Hepatocyte (in vitro differentiated cells): Measurements from ENCODE around the gene KLK1.

ENCODE experiments used
- EZH2 ChIP-seq: fragments of 200-600 bp; sonication (generic); IDR thresholded peaks from 2 replicates; pipeline ENCODE4 v1.6.1; 2016; ENCODE audit warnings: antibody characterized with exemption, mild to moderate bottlenecking, borderline replicate concordance
- EZH2phosphoT487 ChIP-seq: fragments of 200-600 bp; sonication (generic); IDR thresholded peaks from one replicate; pipeline ENCODE4 v1.6.1; 2018; ENCODE audit warnings: antibody characterized with exemption, mild to moderate bottlenecking, low read depth, moderate library complexity; ENCODE audit not compliant: unreplicated experiment, severe bottlenecking
- TF ChIP-seq, protein P1 (sequence below): fragments of 200-600 bp; sonication (generic); IDR thresholded peaks from 2 replicates; pipeline ENCODE4 v1.5.1; 2016; ENCODE audit warnings: antibody characterized with exemption, mild to moderate bottlenecking; ENCODE audit not compliant: poor library complexity

DNA sequence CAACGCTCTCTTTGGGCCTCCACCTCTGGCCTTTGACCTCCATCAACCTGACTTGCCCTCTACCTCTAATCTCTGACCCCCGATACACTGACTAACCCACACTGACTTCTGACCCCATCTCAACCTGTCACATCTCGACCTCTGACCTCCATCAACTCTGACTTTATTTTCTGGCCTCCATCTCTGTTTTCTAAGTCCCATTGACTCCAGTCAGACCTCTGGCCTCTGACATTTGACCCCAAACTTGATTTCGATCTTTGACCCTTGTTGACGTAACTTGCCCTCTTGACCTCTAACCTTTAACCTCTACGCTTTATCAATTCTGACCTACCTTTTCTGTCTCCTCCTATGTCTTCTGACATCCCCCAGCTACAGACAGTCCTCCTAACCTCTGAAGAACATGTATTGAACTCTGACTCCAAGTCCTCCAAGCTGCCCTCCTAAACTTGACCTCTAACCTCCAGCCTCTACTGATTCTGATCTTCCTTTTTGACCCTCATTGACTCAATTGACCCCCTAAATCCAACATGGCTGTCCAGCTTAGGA, 32.6 kb downstream of the KLK1 start:
- TF ChIP-seq, protein P1, sequence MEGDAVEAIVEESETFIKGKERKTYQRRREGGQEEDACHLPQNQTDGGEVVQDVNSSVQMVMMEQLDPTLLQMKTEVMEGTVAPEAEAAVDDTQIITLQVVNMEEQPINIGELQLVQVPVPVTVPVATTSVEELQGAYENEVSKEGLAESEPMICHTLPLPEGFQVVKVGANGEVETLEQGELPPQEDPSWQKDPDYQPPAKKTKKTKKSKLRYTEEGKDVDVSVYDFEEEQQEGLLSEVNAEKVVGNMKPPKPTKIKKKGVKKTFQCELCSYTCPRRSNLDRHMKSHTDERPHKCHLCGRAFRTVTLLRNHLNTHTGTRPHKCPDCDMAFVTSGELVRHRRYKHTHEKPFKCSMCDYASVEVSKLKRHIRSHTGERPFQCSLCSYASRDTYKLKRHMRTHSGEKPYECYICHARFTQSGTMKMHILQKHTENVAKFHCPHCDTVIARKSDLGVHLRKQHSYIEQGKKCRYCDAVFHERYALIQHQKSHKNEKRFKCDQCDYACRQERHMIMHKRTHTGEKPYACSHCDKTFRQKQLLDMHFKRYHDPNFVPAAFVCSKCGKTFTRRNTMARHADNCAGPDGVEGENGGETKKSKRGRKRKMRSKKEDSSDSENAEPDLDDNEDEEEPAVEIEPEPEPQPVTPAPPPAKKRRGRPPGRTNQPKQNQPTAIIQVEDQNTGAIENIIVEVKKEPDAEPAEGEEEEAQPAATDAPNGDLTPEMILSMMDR, result no peak
- TF ChIP-seq EZH2, result no peak
- TF ChIP-seq EZH2phosphoT487, result no peak
